Measurements from ENCODE around the gene SPEM3. TPM values are rescaled to one million over a fixed set of nuclear protein-coding genes. Genes with fewer than 3 reads are reported as not detected.

SPEM3 gene
- total RNA-seq, 1 donor, result not detected

- DNase-seq (ENCODE audit: insufficient read length, low spot score, missing footprints), result no peak
- H3K27me3 ChIP-seq (ENCODE audit: insufficient read depth, low read length), result no peaks in the 10 kb centered on the region
- no peak overlapping the region for H3K27ac ChIP-seq (ENCODE audit: low read depth, low read length)
- H3K4me1 ChIP-seq (ENCODE audit: insufficient read depth, low read length), result peaks cover 12% of the 10 kb centered on the region
- H3K36me3 ChIP-seq (ENCODE audit: insufficient read depth, low read length), result peaks cover 22% of the 10 kb centered on the region
- peak overlapping the region; percentile 83 for H3K4me2 ChIP-seq (ENCODE audit: insufficient read depth, low read length)
- no peak overlapping the region for H2AFZ ChIP-seq (ENCODE audit: low read length)
- H3K4me3 ChIP-seq (ENCODE audit: insufficient read depth, low read length), result peak overlapping the region; percentile 85
- H3K79me2 ChIP-seq (ENCODE audit: insufficient read depth, low read length), result peaks cover 10% of the 10 kb centered on the region
- no peak for TF ChIP-seq CTCF (IDR thresholded peaks at IDR 0.05; ENCODE audit: extremely low read depth, low read depth, low read length)
- no peaks in the 10 kb centered on the region for H3K9me3 ChIP-seq (ENCODE audit: low read depth, low read length)
- peaks cover 6% of the 10 kb centered on the region for H4K20me1 ChIP-seq (ENCODE audit: insufficient read depth, low read length)
Observed at GRCh38 chr17:7406235-7406825, 22.3 kb upstream of the SPEM3 start.

- no peak for TF ChIP-seq CTCF (IDR thresholded peaks at IDR 0.05; ENCODE audit: extremely low read depth, low read depth, low read length)
- Histone ChIP-seq H3K4me2 (ENCODE audit: insufficient read depth, low read length) (no peak overlapping the region), H3K27ac (ENCODE audit: low read depth, low read length) (no peak overlapping the region), H3K27me3 (ENCODE audit: insufficient read depth, low read length) (no peaks in the 10 kb centered on the region), H3K79me2 (ENCODE audit: insufficient read depth, low read length) (peaks cover 10% of the 10 kb centered on the region), H4K20me1 (ENCODE audit: insufficient read depth, low read length) (peaks cover 6% of the 10 kb centered on the region), H3K4me3 (ENCODE audit: insufficient read depth, low read length) (no peak overlapping the region), H3K36me3 (ENCODE audit: insufficient read depth, low read length) (peaks cover 22% of the 10 kb centered on the region), H3K4me1 (ENCODE audit: insufficient read depth, low read length) (peaks cover 12% of the 10 kb centered on the region), H2AFZ (ENCODE audit: low read length) (no peak overlapping the region), H3K9me3 (ENCODE audit: low read depth, low read length) (no peaks in the 10 kb centered on the region)
- DNase-seq (ENCODE audit: insufficient read length, low spot score, missing footprints), result no peak
Observed at GRCh38 chr17:7407082-7407481, 21.6 kb upstream of the SPEM3 start.

- no peak within 1 kb of the TSS for H2AFZ ChIP-seq (ENCODE audit: low read length)
- H3K36me3 ChIP-seq (ENCODE audit: insufficient read depth, low read length), result peaks cover 22% of the 10 kb centered on the region
- no peak within 1 kb of the TSS for H3K4me2 ChIP-seq (ENCODE audit: insufficient read depth, low read length)
- no peak within 1 kb of the TSS for H3K27ac ChIP-seq (ENCODE audit: low read depth, low read length)
- peaks cover 9% of the 10 kb centered on the region for H3K79me2 ChIP-seq (ENCODE audit: insufficient read depth, low read length)
- peaks cover 6% of the 10 kb centered on the region for H4K20me1 ChIP-seq (ENCODE audit: insufficient read depth, low read length)
- TF ChIP-seq CTCF (IDR thresholded peaks at IDR 0.05; ENCODE audit: extremely low read depth, low read depth, low read length), result no peak
- H3K27me3 ChIP-seq (ENCODE audit: insufficient read depth, low read length), result no peaks in the 10 kb centered on the region
- no peak for DNase-seq (ENCODE audit: insufficient read length, low spot score, missing footprints)
- H3K4me1 ChIP-seq (ENCODE audit: insufficient read depth, low read length), result peaks cover 11% of the 10 kb centered on the region
- no peaks in the 10 kb centered on the region for H3K9me3 ChIP-seq (ENCODE audit: low read depth, low read length)
- H3K4me3 ChIP-seq (ENCODE audit: insufficient read depth, low read length), result no peak within 1 kb of the TSS
Observed at GRCh38 chr17:7407485-7408251, 21.0 kb upstream of the SPEM3 start, which contains the start of gene NLGN2. NLGN2 (plus strand) TSS chr17:7407845; CDS start chr17:7408256, 411 bp downstream.

- Histone ChIP-seq H3K4me3 (ENCODE audit: insufficient read depth, low read length) (no peak overlapping the region), H3K36me3 (ENCODE audit: insufficient read depth, low read length) (peaks cover 22% of the 10 kb centered on the region), H3K4me2 (ENCODE audit: insufficient read depth, low read length) (no peak overlapping the region), H3K4me1 (ENCODE audit: insufficient read depth, low read length) (peaks cover 5% of the 10 kb centered on the region), H3K27me3 (ENCODE audit: insufficient read depth, low read length) (no peaks in the 10 kb centered on the region), H2AFZ (ENCODE audit: low read length) (no peak overlapping the region), H4K20me1 (ENCODE audit: insufficient read depth, low read length) (peaks cover 6% of the 10 kb centered on the region), H3K79me2 (ENCODE audit: insufficient read depth, low read length) (peaks cover 3% of the 10 kb centered on the region), H3K27ac (ENCODE audit: low read depth, low read length) (no peak overlapping the region), H3K9me3 (ENCODE audit: low read depth, low read length) (no peaks in the 10 kb centered on the region)
- no peak for DNase-seq (ENCODE audit: insufficient read length, low spot score, missing footprints)
- TF ChIP-seq CTCF (IDR thresholded peaks at IDR 0.05; ENCODE audit: extremely low read depth, low read depth, low read length), result no peak
Observed at GRCh38 chr17:7408252-7408727, 20.4 kb upstream of the SPEM3 start.
